Neuronal stem cell (in vitro differentiated cells): Measurements from ENCODE around the gene SLC19A1.

Source experiments
- DNase-seq: peaks from one replicate; pipeline ENCODE4 v3.0.0-alpha.2; 2013; ENCODE audit warnings: low spot score
- H2AFZ ChIP-seq: one replicate; pipeline ENCODE4 v1.6.1; 2013; ENCODE audit warnings: mild to moderate bottlenecking, low read length, inconsistent platforms
- H2AK5ac ChIP-seq: 2 replicates; pipeline ENCODE4 v1.6.1; 2013; ENCODE audit warnings: low read depth, mild to moderate bottlenecking, inconsistent platforms, low read length, moderate library complexity, mixed read lengths
- H2BK120ac ChIP-seq: 2 replicates; pipeline ENCODE4 v1.6.1; 2013; ENCODE audit warnings: low read depth, mild to moderate bottlenecking, inconsistent platforms, low read length, moderate library complexity, mixed read lengths
- H2BK12ac ChIP-seq: one replicate; pipeline ENCODE4 v1.6.1; 2013; ENCODE audit warnings: low read length, inconsistent platforms
- H2BK15ac ChIP-seq: 2 replicates; pipeline ENCODE4 v1.6.1; 2013; ENCODE audit warnings: mild to moderate bottlenecking, low read length, inconsistent platforms, mixed read lengths
- H2BK5ac ChIP-seq: one replicate; pipeline ENCODE4 v1.6.1; 2013; ENCODE audit warnings: inconsistent platforms, mild to moderate bottlenecking, low read length, moderate library complexity
- H3K14ac ChIP-seq: one replicate; pipeline ENCODE4 v1.6.1; 2013; ENCODE audit warnings: low read length, inconsistent platforms
- H3K18ac ChIP-seq: 2 replicates; pipeline ENCODE4 v1.6.1; 2013; ENCODE audit warnings: low read length, inconsistent platforms
- H3K23ac ChIP-seq: 2 replicates; pipeline ENCODE4 v1.6.1; 2013; ENCODE audit warnings: low read depth, mild to moderate bottlenecking, mixed read lengths, low read length, inconsistent platforms; ENCODE audit not compliant: poor library complexity
- H3K27ac ChIP-seq: replicated peaks from 3 replicates; pipeline ENCODE4 v1.5.1; 2013; ENCODE audit warnings: low read length, inconsistent platforms
- H3K27me3 ChIP-seq, 3 experiments: 2 replicates each; pipeline ENCODE4 v1.6.1; 2013; ENCODE audit warnings: low read length in 3 of 3, mild to moderate bottlenecking in 2 of 3, inconsistent platforms in 1 of 3, low read depth in 1 of 3, mixed read lengths in 1 of 3, moderate library complexity in 1 of 3; ENCODE audit not compliant: control insufficient read depth in 3 of 3, insufficient read depth in 3 of 3
- H3K36me3 ChIP-seq, 2 donors: replicated peaks in 1 of 2; 2 replicates each; pipeline ENCODE4 v1.6.1; 2013; ENCODE audit warnings: low read length in 2 of 2; ENCODE audit not compliant: control insufficient read depth in 2 of 2, insufficient read depth in 2 of 2
- H3K4ac ChIP-seq: 2 replicates; pipeline ENCODE4 v1.6.1; 2013; ENCODE audit warnings: inconsistent platforms, mild to moderate bottlenecking, low read length, moderate library complexity
- H3K4me1 ChIP-seq, 2 donors: 1 replicate in 1 of 2; 2 replicates in 1 of 2; pipeline ENCODE4 v1.6.1; 2013; ENCODE audit warnings: low read length in 2 of 2, low read depth in 1 of 2; ENCODE audit not compliant: control insufficient read depth in 2 of 2, insufficient read depth in 1 of 2
- H3K4me2 ChIP-seq: one replicate; pipeline ENCODE4 v1.6.1; 2013; ENCODE audit warnings: mild to moderate bottlenecking, low read length, inconsistent platforms; ENCODE audit not compliant: insufficient read depth, poor library complexity, severe bottlenecking
- H3K4me3 ChIP-seq, 2 donors: 2 replicates each; pipeline ENCODE4 v1.5.1; 2013; ENCODE audit warnings: low read length in 2 of 2, mild to moderate bottlenecking in 2 of 2, inconsistent platforms in 1 of 2, moderate library complexity in 1 of 2
- H3K79me1 ChIP-seq: one replicate; pipeline ENCODE4 v1.6.1; 2013; ENCODE audit warnings: low read depth, mild to moderate bottlenecking, inconsistent platforms, low read length, moderate library complexity
- H3K9ac ChIP-seq: one replicate; pipeline ENCODE4 v1.6.1; 2013; ENCODE audit warnings: mild to moderate bottlenecking, low read depth, low read length, inconsistent platforms; ENCODE audit not compliant: poor library complexity
- H3K9me3 ChIP-seq, 2 donors: replicated peaks in 1 of 2; 2 replicates each; pipeline versions ENCODE3 to v1.6.1; 2013; ENCODE audit warnings: low read length in 2 of 2, mild to moderate bottlenecking in 2 of 2, inconsistent platforms in 1 of 2, low read depth in 1 of 2, mixed read lengths in 1 of 2, moderate library complexity in 1 of 2; ENCODE audit not compliant: control insufficient read depth in 2 of 2, insufficient read depth in 1 of 2
- H4K8ac ChIP-seq: one replicate; pipeline ENCODE4 v1.6.1; 2013; ENCODE audit warnings: low read depth, mild to moderate bottlenecking, inconsistent platforms, low read length, moderate library complexity
- H4K91ac ChIP-seq: one replicate; pipeline ENCODE4 v1.6.1; 2013; ENCODE audit warnings: low read length, low read depth, mild to moderate bottlenecking, inconsistent platforms; ENCODE audit not compliant: poor library complexity
- WGBS, 2 donors: extraction: QIAGEN DNeasy Blood & Tissue Kit; methylation state at CpG; one replicate each; pipeline ENCODE4 v1.1.7; 2013; ENCODE audit warnings: missing lambda C conversion rate in 2 of 2, mixed read lengths in 1 of 2; ENCODE audit not compliant: insufficient read length in 2 of 2, insufficient replicate concordance in 1 of 2; ENCODE audit errors: extremely low coverage in 2 of 2; 5-methylcytosine and 5-hydroxymethylcytosine counted together

The SLC19A1 gene

GRCh38 chr21:45586289-45586858, 44.1 kb upstream of the SLC19A1 start:
- no peak overlapping the region for H3K23ac ChIP-seq
- no peak overlapping the region for H3K4ac ChIP-seq
- whole genome bisulfite sequencing, 2 donors: no CpG with 5 or more reads among the region's 5 CpGs
- peaks cover 0 to under 1% of the 10 kb centered on the region in 2 donors for H3K36me3 ChIP-seq
- no peak for DNase-seq
- H3K9ac ChIP-seq: no peak overlapping the region
- no peaks in the 10 kb centered on the region for H3K79me1 ChIP-seq
- H3K14ac ChIP-seq: no peak overlapping the region
- no peak overlapping the region for H2AK5ac ChIP-seq
- no peak overlapping the region for H2BK15ac ChIP-seq
- no peak overlapping the region for H3K4me2 ChIP-seq
- H3K27me3 ChIP-seq: peaks cover 2 to 7% (median 6%) of the 10 kb centered on the region in 3 experiments
- no peak overlapping the region for H2BK12ac ChIP-seq
- no peak overlapping the region for H2BK120ac ChIP-seq
- no peak overlapping the region for H3K27ac ChIP-seq
- no peak overlapping the region for H4K91ac ChIP-seq
- H3K18ac ChIP-seq: no peak overlapping the region
- H3K4me1 ChIP-seq: peaks cover 0 to 2% of the 10 kb centered on the region in 2 donors
- no peak overlapping the region for H2BK5ac ChIP-seq
- H3K4me3 ChIP-seq: no peak overlapping the region
- peaks cover 19 to 22% of the 10 kb centered on the region in 2 donors for H3K9me3 ChIP-seq
- H2AFZ ChIP-seq: no peak overlapping the region
- H4K8ac ChIP-seq: no peak overlapping the region

- H3K27ac ChIP-seq: no peak overlapping the region
- peaks cover 17 to 19% of the 10 kb centered on the region in 2 donors for H3K9me3 ChIP-seq
- no peak overlapping the region for H3K4me2 ChIP-seq
- H2BK15ac ChIP-seq: no peak overlapping the region
- H2AFZ ChIP-seq: no peak overlapping the region
- no peak overlapping the region for H2AK5ac ChIP-seq
- no peak overlapping the region for H3K23ac ChIP-seq
- H4K91ac ChIP-seq: no peak overlapping the region
- no peak overlapping the region for H3K18ac ChIP-seq
- no peak overlapping the region for H4K8ac ChIP-seq
- H2BK5ac ChIP-seq: no peak overlapping the region
- no peaks in the 10 kb centered on the region for H3K79me1 ChIP-seq
- no peaks in the 10 kb centered on the region for H3K4me1 ChIP-seq
- no peaks in the 10 kb centered on the region for H3K36me3 ChIP-seq
- H3K27me3 ChIP-seq: peaks cover 0 to 3% (median 2%) of the 10 kb centered on the region in 3 experiments
- H3K4me3 ChIP-seq: no peak overlapping the region
- H2BK12ac ChIP-seq: no peak overlapping the region
- H3K4ac ChIP-seq: no peak overlapping the region
- H2BK120ac ChIP-seq: no peak overlapping the region
- no peak for DNase-seq
- no CpG with 5 or more reads among the region's 4 CpGs for WGBS, 2 donors
- no peak overlapping the region for H3K14ac ChIP-seq
- no peak overlapping the region for H3K9ac ChIP-seq
Measured at GRCh38 chr21:45584786-45585185, 42.5 kb upstream of the SLC19A1 start.

- Histone ChIP-seq H2BK15ac (no peak overlapping the region), H3K27me3 (peaks cover 0 to 3% (median 2%) of the 10 kb centered on the region in 3 experiments), H3K4me3 (no peak overlapping the region), H3K27ac (no peak overlapping the region), H3K4me2 (no peak overlapping the region), H3K18ac (no peak overlapping the region), H3K4ac (no peak overlapping the region), H2AK5ac (no peak overlapping the region), H2AFZ (no peak overlapping the region), H3K23ac (no peak overlapping the region), H2BK120ac (no peak overlapping the region), H4K91ac (no peak overlapping the region), H2BK5ac (no peak overlapping the region), H4K8ac (no peak overlapping the region), H3K9me3 (peaks cover 16 to 19% of the 10 kb centered on the region in 2 donors), H2BK12ac (no peak overlapping the region), H3K4me1 (no peaks in the 10 kb centered on the region), H3K79me1 (no peaks in the 10 kb centered on the region), H3K9ac (no peak overlapping the region), H3K36me3 (no peaks in the 10 kb centered on the region), H3K14ac (no peak overlapping the region)
- DNase-seq: no peak
- no CpG with 5 or more reads among the region's 10 CpGs for WGBS, 2 donors
Measured at GRCh38 chr21:45583831-45584509, 41.7 kb upstream of the SLC19A1 start.

- H2BK120ac ChIP-seq: no peak overlapping the region
- H2BK12ac ChIP-seq: no peak overlapping the region
- H3K9ac ChIP-seq: no peak overlapping the region
- DNase-seq: no peak
- H3K4ac ChIP-seq: no peak overlapping the region
- H3K36me3 ChIP-seq: no peaks in the 10 kb centered on the region
- no CpG with 5 or more reads among the region's 5 CpGs for WGBS, 2 donors
- peaks cover 0 to 7% (median 0%) of the 10 kb centered on the region in 3 experiments for H3K27me3 ChIP-seq
- no peak overlapping the region for H2AK5ac ChIP-seq
- H2BK5ac ChIP-seq: no peak overlapping the region
- H3K18ac ChIP-seq: no peak overlapping the region
- H3K4me3 ChIP-seq: no peak overlapping the region
- peaks cover 13 to 19% of the 10 kb centered on the region in 2 donors for H3K9me3 ChIP-seq
- H3K23ac ChIP-seq: no peak overlapping the region
- no peak overlapping the region for H3K27ac ChIP-seq
- H3K14ac ChIP-seq: no peak overlapping the region
- no peaks in the 10 kb centered on the region for H3K79me1 ChIP-seq
- H2BK15ac ChIP-seq: no peak overlapping the region
- no peak overlapping the region for H4K8ac ChIP-seq
- H4K91ac ChIP-seq: no peak overlapping the region
- no peak overlapping the region for H2AFZ ChIP-seq
- H3K4me1 ChIP-seq: no peaks in the 10 kb centered on the region
- H3K4me2 ChIP-seq: no peak overlapping the region
Measured at GRCh38 chr21:45582128-45582527, 39.9 kb upstream of the SLC19A1 start.
